ENCODE measurements around the gene NELFA.

The NELFA gene

GRCh38 chr4:2008921-2009650, at the start of gene NELFA:
Gene NELFA, minus strand, starts transcription at chr4:2008974. Its CDS starts 15 bp downstream, at chr4:2008959.
- DNase-seq = peak; percentile 78

DNA sequence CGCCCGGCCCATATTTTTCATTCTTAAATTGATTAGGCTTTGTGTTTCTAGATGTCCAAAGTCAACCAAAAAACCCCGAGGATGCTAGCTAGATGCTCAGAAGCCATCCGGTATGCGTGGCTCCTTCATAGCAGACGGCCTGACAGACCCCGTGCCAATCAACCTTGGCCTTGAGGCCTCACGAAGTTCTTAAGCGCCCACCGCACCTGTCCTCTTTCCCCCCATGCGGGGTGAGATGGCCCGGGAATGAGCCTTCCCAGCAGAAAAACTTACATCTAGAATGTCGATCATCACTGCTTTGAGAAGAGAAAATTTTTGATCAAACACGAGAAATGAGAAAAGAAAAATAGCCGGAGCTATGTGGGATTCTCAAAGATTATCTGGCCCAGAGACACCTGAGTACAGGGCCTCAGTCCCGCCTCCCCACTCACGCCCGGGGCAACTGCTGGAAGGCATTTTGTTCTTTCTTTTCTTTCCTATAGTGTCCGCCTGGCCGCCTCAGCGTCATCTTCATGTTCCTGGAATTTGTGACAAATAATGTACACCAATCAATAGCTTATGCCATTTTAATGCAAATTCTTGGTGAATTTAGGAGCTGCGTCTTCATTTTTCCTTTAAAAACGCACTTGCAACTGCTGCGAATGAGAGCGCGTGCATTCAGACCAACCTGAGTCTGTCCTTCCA, 48.8 kb upstream of the NELFA start:
- no peak for DNase-seq

- no peak for DNase-seq
These were observed 45.4 kb upstream of the NELFA start for GRCh38 chr4:2054217-2054616.

GRCh38 chr4:2051086-2051485, 42.3 kb upstream of the NELFA start:
- DNase-seq = no peak

GRCh38 chr4:2049811-2050210, 41.0 kb upstream of the NELFA start:
- no peak for DNase-seq

- DNase-seq = no peak
These were observed 40.6 kb upstream of the NELFA start for GRCh38 chr4:2049381-2049780.

DNA sequence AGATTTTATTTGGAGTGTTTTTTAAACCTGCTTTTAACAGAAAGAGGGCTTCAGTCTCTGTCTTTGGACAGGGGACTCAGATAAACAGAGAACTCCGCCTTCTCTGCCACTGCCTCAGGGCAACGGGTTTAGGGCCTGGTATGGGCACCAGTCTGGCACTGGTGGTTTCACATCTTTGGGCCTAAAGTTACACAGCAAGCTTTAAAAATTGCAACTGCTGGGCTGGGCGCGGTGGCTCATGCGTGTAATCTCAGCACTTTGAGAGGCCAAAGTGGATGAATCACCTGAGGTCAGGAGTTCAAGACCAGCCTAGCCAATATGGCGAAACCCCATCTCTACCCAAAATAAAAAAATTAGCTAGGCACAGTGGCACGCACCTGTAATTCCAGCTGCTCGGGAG, 40.1 kb upstream of the NELFA start:
- DNase-seq = no peak

DNA sequence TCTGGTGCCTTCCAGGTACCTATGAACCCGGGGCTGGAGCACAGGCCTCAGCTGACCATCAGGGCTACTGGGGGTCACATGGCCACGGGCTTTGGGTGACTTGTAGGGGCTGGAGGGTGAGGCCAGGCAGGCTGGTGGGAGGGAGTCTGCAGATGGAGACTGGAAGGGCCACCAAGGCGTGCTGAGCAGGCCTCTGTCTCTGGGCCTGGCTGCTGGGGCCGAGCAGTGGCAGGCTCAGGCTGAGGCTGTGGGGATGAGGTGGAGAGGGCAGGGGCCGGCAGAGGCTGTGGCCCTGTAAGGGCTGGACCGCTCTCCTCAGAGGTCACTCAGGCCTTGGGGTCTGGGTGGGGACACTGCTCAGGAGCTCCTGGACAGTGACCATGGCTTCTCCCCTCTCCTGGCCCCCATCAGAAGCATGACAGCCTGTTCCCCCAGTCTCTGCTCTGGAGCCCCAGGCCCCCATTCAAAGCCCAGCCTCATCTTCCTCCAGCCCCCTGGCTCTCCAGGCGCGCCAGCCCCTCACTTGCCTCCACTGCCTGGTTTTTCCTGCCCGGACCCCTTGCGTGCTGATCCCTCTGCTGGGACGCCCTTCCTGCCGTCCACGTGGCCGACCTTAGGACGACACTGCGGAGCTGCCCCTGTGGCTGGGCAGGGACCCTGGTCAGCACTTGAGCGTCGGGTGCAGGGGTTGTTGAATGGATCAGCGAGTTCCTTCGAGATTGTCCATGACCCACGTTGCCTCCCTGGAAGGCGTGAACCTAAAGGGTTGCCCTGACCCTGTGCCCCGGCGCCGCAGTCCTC, 39.2 kb upstream of the NELFA start:
- no peak for DNase-seq

- DNase-seq = no peak
These were observed 38.4 kb upstream of the NELFA start for GRCh38 chr4:2047031-2047660.

GRCh38 chr4:2046031-2046961, 37.5 kb upstream of the NELFA start:
- no peak for DNase-seq

DNA sequence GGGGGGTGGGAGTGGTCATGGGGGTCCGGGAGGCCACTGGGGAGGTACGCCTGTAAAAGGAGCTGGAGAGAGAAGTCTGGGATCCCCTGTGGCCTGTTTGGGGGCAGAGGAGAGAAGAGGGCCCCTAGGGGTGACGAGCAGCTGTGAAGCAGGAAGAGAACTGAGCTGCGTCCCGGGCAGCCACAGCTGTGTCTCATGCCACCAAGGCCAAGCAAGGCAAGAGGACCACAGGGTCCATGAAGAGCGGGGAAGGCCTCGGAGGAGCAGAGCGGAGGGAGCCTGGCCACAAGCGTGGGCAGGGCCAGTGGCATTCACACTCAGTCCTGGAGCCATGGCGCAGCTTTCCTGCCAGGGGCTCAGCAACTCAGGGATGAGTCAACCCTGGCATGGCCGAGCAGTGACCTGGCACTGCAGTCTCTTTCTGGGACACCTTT, 36.8 kb upstream of the NELFA start:
- DNase-seq = no peak

- DNase-seq = no peak
These were observed 36.1 kb upstream of the NELFA start for GRCh38 chr4:2044542-2045517.

DNA sequence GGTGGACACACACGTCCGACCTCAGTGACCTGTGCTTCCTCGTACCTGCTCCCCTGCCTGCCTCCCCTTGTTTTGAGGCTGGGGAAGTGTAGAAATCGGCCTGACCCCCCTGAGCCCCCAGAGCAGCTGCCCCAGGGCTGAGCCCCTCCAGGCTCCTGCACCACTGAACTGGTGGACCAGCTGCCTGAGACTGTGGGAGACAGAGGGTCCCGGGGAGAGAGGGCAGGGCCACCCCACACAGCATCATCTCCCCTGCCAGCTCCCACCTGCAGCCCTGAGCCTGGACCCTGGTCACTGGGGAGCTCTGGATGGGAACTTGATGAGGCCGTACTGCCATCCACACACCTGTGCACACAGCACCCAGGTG, 35.3 kb upstream of the NELFA start:
- DNase-seq = no peak

DNA sequence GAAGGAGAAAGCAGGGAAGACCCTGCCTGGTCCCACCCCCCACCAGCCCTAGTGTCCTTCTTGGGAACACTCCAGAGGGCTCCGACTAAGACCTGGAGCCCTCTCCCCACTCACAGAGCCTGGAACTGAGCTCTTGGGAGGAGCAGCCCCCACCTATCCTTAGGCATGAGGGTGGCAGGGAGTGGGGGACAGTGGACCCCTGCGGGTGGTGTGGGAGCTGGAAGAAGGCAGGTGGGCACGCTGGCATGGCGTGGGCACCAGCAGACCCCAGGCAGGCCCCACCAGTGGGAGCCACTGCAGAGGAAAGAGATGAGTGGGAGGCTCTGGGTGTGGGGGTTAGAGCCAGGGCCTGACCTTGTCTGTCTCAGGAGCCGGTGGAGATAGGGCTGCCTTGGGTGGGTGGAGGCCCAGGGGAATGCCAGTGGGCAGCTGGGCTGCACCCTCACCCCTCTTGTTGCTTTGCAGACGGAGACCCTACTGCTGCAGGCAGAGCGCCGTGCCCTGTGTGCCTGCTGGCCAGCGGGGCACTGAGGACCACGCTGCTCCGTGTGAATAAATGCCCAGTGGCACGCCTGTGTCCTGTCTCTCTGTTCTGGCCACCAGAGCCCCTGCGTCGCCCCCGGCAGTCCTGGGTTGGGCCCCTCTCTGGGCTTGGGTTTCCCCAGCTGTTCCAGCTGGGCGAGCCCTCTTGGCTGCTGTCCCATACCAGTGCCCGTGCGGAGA, 34.8 kb upstream of the NELFA start:
- no peak for DNase-seq

DNA sequence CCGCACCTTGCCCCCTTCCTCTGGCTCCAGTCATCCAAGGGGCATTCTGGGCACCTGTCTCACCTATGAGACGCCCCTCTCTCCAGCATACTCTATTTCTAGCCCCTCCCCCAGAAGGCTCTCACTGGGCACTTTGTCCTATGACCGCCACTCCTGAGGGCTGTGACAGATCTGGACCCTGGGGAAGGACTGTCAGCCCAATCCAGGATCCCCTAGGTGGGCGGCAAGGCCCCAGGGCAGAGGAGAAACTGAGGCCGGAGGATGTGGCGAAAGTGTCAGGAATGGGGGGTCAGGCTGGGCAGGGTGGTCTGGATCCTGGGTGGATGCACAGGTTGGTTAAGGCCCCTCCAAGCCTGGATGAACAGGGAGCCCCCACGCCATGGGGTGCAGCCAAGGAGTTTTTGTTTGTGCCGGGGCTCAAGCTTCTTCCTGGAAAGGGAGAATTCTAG, 34.2 kb upstream of the NELFA start:
- no peak for DNase-seq

- no peak for DNase-seq
These were observed 33.6 kb upstream of the NELFA start for GRCh38 chr4:2042204-2042946.

GRCh38 chr4:2041239-2042130, 32.7 kb upstream of the NELFA start:
- DNase-seq = peak; percentile 12

Measured in NCI-H2227 treated with DMSO at 0.1 percent for 48 hours (cell line).